KMS-11 (cell line): ENCODE measurements around the gene TSC22D3.

ENCODE experiments used
- H2AFZ ChIP-seq: fragments of 200-600 bp; sonication (generic); 2 replicates; pipeline ENCODE4 v1.6.1; 2016; ENCODE audit warnings: antibody characterized with exemption, mixed run types, low read depth
- H3K27ac ChIP-seq: fragments of 200-600 bp; sonication (generic); 2 replicates; pipeline ENCODE4 v1.6.1; 2016; ENCODE audit warnings: mild to moderate bottlenecking, mixed run types
- H3K27me3 ChIP-seq: fragments of 200-600 bp; sonication (generic); 2 replicates; pipeline ENCODE4 v1.6.1; 2017; ENCODE audit warnings: mild to moderate bottlenecking, low read depth, mixed run types, moderate library complexity; ENCODE audit not compliant: insufficient read depth
- H3K36me3 ChIP-seq: fragments of 200-600 bp; sonication (generic); 2 replicates; pipeline ENCODE4 v1.6.1; 2017; ENCODE audit warnings: mild to moderate bottlenecking, mixed run types; ENCODE audit not compliant: insufficient read depth
- H3K4me1 ChIP-seq: fragments of 200-600 bp; sonication (generic); 2 replicates; pipeline ENCODE4 v1.6.1; 2016; ENCODE audit warnings: mild to moderate bottlenecking, low read depth, mixed run types; ENCODE audit not compliant: poor library complexity, severe bottlenecking
- H3K4me2 ChIP-seq: fragments of 200-600 bp; sonication (generic); 2 replicates; pipeline ENCODE4 v1.7.0; 2016; ENCODE audit warnings: mild to moderate bottlenecking, mixed run types
- H3K4me3 ChIP-seq: fragments of 200-600 bp; sonication (generic); IDR thresholded peaks from 2 replicates; pipeline ENCODE4 v1.6.1; 2017; ENCODE audit warnings: low read depth, low read length, mixed read lengths; ENCODE audit not compliant: insufficient read depth
- H3K79me2 ChIP-seq: fragments of 200-600 bp; sonication (generic); 2 replicates; pipeline ENCODE4 v1.6.1; 2016; ENCODE audit warnings: low read depth, mixed run types; ENCODE audit not compliant: insufficient read depth
- H3K9ac ChIP-seq: fragments of 200-600 bp; sonication (generic); 2 replicates; pipeline ENCODE4 v1.6.1; 2016; ENCODE audit warnings: mild to moderate bottlenecking, mixed run types
- H4K20me1 ChIP-seq: fragments of 200-600 bp; sonication (generic); 2 replicates; pipeline ENCODE4 v1.6.1; 2016; ENCODE audit warnings: mild to moderate bottlenecking, mixed run types; ENCODE audit not compliant: insufficient read depth
- TF ChIP-seq, protein P1 (sequence below): fragments of 200-600 bp; sonication (generic); conservative IDR thresholded peaks from 2 replicates; pipeline ENCODE4 v1.6.1; 2017; ENCODE audit warnings: low read depth, mild to moderate bottlenecking, antibody characterized with exemption, low read length, moderate library complexity, mixed read lengths

The TSC22D3 gene

DNA sequence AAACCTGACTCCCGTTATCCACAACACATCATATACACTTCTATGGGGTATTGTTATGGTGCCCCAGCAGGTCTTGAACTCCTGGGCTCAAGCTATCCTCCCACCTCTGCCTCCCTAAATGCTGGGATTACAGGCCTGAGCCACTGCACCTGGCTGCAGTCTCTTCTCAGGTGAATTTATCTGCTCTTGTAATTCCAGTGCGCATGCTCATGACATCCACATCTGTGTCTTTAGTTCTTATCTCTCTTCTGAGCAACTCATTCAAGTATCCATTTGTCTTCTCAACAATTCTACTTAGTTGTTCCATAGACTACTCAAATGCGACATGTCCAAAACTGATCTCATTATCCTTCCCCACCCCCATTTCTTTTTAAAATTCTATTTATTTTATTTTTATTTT, 29.6 kb upstream of the TSC22D3 start:
- peaks cover 3% of the 10 kb centered on the region for H3K4me1 ChIP-seq
- TF ChIP-seq, protein P1, sequence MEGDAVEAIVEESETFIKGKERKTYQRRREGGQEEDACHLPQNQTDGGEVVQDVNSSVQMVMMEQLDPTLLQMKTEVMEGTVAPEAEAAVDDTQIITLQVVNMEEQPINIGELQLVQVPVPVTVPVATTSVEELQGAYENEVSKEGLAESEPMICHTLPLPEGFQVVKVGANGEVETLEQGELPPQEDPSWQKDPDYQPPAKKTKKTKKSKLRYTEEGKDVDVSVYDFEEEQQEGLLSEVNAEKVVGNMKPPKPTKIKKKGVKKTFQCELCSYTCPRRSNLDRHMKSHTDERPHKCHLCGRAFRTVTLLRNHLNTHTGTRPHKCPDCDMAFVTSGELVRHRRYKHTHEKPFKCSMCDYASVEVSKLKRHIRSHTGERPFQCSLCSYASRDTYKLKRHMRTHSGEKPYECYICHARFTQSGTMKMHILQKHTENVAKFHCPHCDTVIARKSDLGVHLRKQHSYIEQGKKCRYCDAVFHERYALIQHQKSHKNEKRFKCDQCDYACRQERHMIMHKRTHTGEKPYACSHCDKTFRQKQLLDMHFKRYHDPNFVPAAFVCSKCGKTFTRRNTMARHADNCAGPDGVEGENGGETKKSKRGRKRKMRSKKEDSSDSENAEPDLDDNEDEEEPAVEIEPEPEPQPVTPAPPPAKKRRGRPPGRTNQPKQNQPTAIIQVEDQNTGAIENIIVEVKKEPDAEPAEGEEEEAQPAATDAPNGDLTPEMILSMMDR, result no peak
- H3K4me3 ChIP-seq, result no peak overlapping the region
- H3K36me3 ChIP-seq, result no peaks in the 10 kb centered on the region
- no peak overlapping the region for H3K27ac ChIP-seq
- H3K79me2 ChIP-seq, result no peaks in the 10 kb centered on the region
- H2AFZ ChIP-seq, result no peak overlapping the region
- H3K9ac ChIP-seq, result no peak overlapping the region
- no peaks in the 10 kb centered on the region for H3K27me3 ChIP-seq
- H3K4me2 ChIP-seq, result no peak overlapping the region
- no peaks in the 10 kb centered on the region for H4K20me1 ChIP-seq

DNA sequence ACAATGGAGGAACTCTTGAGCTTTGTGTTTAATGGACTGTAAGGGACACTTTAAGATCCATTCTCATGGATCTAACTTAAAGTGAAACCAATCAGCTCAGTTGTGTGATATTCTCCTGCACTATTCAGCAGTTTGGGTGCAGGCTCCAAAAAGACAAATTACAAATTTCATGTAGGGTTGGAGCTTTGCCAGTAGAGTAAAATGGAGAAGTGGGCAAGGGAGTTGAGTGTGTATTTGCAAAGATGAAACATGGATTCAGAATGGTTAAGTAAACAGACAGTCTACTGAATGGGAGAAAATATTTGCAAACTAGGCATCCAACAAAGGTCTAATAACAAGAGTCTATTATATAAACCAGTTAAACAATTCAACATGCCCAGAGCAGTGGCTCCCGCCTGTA, 28.8 kb upstream of the TSC22D3 start:
- Histone ChIP-seq H3K27me3 (no peaks in the 10 kb centered on the region), H3K36me3 (no peaks in the 10 kb centered on the region), H3K4me1 (peaks cover 9% of the 10 kb centered on the region), H3K4me3 (no peak overlapping the region), H4K20me1 (no peaks in the 10 kb centered on the region), H3K9ac (no peak overlapping the region), H2AFZ (no peak overlapping the region), H3K4me2 (no peak overlapping the region), H3K79me2 (no peaks in the 10 kb centered on the region), H3K27ac (no peak overlapping the region)
- TF ChIP-seq, protein P1, result no peak

DNA sequence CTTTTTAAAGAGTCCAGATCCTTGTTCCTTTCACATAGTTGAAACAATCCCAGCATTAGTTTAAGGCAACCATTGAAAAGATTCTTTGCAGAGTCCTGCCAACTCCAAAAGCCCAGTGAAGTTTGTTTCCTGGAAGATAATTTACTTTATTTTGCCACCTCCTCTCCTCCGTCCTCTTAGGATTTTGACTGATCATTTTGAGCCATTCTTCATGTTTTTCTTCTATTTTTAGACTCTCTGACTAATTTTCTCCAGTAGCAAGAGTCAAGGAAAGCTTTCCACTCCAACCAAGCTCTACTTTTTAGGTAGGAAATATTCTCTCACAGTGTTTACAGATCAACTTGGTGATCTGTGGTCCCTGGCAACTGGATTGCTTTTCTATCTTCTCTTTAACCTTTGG, 12.2 kb upstream of the TSC22D3 start:
- H4K20me1 ChIP-seq, result no peaks in the 10 kb centered on the region
- H3K9ac ChIP-seq, result no peak overlapping the region
- no peaks in the 10 kb centered on the region for H3K4me1 ChIP-seq
- H2AFZ ChIP-seq, result no peak overlapping the region
- H3K4me3 ChIP-seq, result no peak overlapping the region
- no peaks in the 10 kb centered on the region for H3K27me3 ChIP-seq
- no peak overlapping the region for H3K27ac ChIP-seq
- no peaks in the 10 kb centered on the region for H3K79me2 ChIP-seq
- H3K36me3 ChIP-seq, result no peaks in the 10 kb centered on the region
- no peak overlapping the region for H3K4me2 ChIP-seq
- TF ChIP-seq, protein P1, result no peak

DNA sequence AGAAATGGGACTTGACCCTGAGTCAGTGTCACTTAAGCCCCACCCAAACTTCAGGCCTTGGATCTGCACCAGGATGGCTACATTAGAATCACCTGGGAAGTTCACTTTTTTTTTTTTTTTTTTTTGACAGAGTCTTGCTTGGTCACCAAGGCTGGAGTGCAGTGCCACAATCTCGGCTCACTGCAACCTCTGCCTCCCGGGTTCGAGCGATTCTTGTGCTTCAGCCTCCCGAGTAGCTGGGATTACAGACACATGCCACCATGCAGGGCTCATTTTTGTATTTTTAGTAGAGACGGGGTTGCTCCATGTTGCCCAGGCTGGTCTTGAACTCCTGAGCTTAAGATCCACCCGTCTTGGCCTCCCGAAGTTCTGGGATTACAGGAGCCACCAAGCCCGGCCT, 4.9 kb upstream of the TSC22D3 start:
- Histone ChIP-seq H3K79me2 (no peaks in the 10 kb centered on the region), H3K4me1 (no peaks in the 10 kb centered on the region), H3K27me3 (no peaks in the 10 kb centered on the region), H3K4me2 (no peak overlapping the region), H2AFZ (no peak overlapping the region), H3K36me3 (no peaks in the 10 kb centered on the region), H4K20me1 (no peaks in the 10 kb centered on the region), H3K27ac (no peak overlapping the region), H3K9ac (no peak overlapping the region), H3K4me3 (no peak overlapping the region)
- TF ChIP-seq, protein P1, result no peak

DNA sequence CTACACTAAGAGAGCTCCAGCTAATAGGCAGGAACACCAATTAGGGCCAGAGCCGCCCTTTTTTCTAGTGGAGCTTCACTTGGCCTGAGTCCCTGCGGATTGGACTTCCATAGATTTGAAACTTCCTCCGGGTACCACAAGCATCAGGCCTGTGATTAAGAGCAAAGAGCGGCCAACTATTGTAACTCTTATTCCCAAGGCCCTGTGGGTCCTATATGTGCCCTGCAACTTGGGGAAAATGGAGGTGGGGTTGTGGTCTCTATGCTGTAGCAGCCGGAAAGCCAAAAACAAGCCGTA, 1.9 kb upstream of the TSC22D3 start, which contains the start of gene NCBP2L:
Gene NCBP2L (plus strand): TSS at position 198 of the 297 bp plus-strand sequence. CDS start 16,488 bp downstream, outside the sequence.
- Histone ChIP-seq H3K4me3 (no peak within 1 kb of the TSS), H3K4me2 (peak within 1 kb of the TSS; percentile 100), H3K4me1 (peaks cover 5% of the 10 kb centered on the region), H3K79me2 (no peaks in the 10 kb centered on the region), H3K27ac (no peak within 1 kb of the TSS), H2AFZ (peak within 1 kb of the TSS; percentile 97), H3K27me3 (no peaks in the 10 kb centered on the region), H4K20me1 (no peaks in the 10 kb centered on the region), H3K9ac (no peak within 1 kb of the TSS), H3K36me3 (no peaks in the 10 kb centered on the region)
- TF ChIP-seq, protein P1, result peak; percentile 9; the same call in 1 of the 2 replicates
